GM18499 (cell line): ENCODE measurements around the gene PRUNE1.

Source experiments
- ATAC-seq: cut with Tn5 transposase; IDR thresholded peaks from one replicate; pipeline ENCODE4 v1.9.1; 2021; ENCODE audit warnings: moderate number of reproducible peaks; ENCODE audit not compliant: insufficient read depth, unreplicated experiment

PRUNE1 gene

DNA sequence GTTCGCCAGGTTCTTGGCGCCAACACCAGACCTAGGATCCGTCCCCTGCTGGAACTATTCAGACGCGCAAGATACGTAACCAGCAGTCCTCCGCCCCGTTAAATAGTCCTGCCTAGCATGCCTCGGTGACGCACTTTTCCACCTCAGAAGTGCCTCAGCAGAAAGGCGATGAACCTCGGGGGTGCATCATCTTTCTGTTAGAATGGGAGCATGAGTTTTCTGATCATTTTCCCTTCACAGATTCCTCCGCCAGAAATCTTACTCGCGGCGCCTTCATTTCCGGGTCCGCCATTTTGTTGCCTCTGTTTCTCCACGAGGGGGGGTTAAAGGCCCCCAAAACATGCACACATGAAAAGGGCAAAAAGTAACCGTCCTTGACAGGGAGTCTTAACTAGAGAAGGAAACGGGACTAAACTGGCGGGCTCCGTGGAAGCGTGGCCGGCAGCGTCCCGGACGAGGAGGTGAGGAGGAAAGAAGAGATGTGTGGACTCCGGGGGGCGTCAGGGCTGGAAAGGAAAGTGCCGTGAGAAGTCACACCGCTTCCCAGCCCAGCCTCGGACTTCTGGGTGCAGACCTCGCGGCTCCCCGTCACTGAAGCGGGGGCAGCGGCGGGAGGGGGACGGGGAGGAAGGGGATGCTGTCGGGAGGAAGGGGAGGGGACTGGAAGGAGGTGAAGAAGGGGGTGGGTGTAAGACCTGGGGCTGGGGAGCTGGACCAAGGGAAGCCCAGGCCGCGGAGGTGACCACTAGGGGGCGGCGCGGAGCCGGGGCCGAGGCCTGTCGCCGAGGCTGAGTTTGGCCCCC, 62.4 kb downstream of the PRUNE1 start, which contains the start of gene GABPB2:
TSS of gene GABPB2 (plus strand) at position 288 of the 803 bp plus-strand sequence. CDS start 17,429 bp downstream, outside the sequence.
- no peak for ATAC-seq

DNA sequence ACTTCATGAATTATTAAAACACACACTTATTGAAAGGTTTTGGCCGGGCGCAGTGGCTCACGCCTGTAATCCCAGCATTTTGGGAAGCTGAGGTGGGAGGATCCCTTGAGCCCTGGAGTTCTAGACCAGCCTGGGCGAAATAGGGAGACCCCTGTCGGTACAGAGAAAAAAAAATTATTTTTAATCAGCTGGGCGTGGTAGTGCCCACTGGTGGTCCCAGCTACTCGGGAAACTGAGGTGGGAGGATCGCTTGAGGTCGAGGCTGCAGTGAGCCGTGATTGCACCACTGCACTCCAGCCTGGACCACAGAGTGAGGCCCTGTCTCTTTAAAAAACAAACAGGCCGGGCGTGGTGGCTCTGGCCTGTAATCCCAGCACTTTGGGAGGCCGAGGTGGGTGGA, 64.0 kb downstream of the PRUNE1 start:
- ATAC-seq: no peak
